Measurements from ENCODE around the gene ABLIM3.

- TF ChIP-seq CTCF (IDR thresholded peaks at IDR 0.05; ENCODE audit: low read length): peak; percentile 89
- no peak for TF ChIP-seq EZH2phosphoT487 (IDR thresholded peaks at IDR 0.05; ENCODE audit: low read length)
- TF ChIP-seq EZH2 (optimal IDR thresholded peaks at IDR 0.05; ENCODE audit: low read depth, low read length): no peak
Observed at GRCh38 chr5:149141224-149141956, at the start of gene ABLIM3.

Data from MM.1S (cell line).